CD4-positive, alpha-beta T cell treated with Interleukin-15 for 1 hour (primary cell): ENCODE results near the gene DUSP22.

Experiments
- DNase-seq: peaks from one replicate; pipeline ENCODE4 v3.0.0-alpha.2; 2020

Gene DUSP22

DNA sequence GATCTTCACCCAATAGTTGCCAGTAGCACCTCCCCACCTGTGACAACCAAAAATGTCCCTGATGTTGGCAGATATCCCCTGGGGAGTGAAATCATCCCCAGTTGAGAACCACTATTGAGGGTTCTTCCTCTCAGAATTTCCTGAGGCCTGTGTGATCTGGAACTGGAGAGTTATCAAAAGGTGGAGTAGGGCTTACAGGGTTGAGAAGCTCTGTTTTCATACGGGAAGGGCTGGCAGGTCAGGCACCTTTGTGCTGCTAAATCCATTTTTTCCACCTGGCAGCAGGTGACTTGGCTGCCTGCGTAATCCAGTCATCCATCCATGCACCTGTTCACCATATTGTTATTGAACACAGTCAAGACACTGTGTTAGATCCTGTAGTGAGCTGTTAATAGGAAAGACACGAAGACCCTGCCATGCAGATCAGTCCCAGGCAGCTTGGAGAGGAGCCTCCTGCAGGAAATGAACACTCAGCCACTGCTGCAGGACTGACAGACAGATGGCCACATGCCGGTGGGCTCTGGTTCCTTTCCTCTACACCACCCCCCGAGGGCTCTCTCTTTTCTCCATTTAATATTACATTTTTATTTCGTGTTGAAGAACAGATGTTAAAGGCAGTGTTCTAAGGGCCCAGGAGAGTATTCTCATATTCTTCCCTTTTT lies 5.4 kb downstream of the DUSP22 start:
- DNase-seq: no peak

DNA sequence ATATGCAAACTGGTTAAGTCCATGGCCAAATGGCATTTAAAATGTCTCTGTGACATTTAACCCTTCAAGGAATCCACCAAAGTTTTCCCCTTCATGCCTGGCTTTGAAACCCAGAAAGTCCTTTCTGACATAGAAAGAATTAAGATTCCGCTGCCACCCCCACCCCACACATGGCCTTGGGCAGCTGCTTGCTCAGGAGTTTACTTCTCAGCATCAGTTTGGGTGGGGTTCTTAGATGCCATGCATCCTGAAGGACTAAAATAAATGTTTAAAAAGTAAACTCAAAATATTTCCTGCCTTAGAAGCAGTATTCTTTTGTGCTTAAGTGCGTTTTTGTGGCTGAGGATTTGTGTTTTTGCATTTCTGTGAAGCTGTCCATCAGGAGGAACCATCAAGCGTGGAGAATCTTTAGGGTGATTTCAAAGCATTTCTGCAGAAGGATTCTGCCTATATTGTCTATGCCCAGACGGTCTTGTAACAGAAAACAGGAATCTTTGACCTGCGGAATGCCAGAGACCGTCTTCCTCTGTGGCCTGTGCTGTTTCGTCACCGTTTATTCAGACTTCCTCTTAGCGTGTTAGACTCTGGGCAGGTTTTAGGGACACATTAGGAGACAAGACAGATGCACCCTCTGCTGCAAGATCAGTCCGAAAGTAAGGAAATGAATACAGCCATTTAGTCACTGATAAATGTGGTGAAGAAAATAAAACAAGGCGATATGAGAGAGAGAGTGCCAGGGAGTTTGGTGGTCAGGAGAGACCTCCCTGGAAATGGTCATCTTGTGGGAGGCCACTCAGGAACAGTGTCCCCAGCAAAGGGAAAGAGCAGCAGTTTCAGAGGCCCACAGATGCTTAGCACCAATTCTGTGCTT lies 6.2 kb downstream of the DUSP22 start:
- peak; percentile 45 for DNase-seq

DNA sequence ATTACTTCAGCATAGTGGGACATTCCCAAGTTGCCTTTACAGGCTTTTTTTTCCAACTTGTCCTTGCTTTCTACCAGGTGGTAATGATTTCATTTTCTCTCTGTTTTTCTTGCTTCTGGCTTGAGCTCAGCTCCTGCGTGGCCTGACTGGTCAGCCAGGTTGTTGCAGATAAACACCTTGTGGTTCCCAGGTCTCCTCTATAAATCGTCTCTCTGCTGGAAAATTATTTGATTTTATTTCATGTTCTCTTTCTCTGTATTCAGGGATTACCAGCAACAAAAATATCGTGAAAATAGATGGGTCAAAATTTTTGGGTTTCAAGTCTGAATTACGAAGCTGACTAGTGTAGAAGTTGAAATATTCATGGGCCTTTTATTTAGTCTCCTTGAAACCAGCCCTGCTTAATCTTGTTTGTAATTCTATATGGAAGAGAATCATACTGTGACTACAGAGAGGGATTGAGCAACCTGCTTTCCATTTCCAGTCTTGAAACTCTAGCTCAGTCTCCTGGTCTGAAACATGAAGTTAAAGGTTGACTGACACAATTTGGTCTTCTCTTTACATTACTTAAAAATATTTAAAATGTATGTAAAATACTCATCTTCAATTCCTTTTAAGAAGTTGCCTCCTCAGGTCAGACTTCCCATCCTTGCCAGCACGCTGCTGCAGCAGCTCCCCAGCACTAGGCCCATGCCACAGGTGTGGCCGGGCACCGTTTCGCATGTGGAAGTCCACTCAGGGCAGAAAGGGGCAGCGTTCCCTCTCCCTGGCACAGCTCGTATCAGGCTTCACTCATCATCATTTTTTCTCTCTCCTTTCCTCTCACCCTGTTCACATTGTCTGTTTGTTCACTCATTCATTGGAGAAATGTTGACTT lies 7.1 kb downstream of the DUSP22 start:
- DNase-seq: no peak

DNA sequence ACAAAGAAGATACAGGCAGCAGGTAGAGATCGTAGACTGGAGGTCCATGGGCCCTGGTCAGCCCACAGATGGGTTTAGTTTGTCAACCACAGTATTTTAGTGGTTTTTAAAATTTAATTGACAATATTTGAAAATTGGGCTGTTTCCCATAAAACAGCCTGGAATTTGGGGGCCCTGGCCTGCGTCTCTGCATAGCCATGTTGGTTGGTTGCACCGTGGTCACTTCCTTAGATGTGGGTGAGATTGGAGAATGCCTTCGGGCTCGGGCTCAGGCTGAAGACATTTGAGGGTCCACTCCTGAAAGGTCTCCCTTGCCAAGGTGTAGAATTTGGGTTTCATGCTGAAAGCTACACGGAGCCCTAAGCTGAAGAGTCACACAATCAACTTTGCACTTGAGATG lies 7.7 kb downstream of the DUSP22 start:
- no peak for DNase-seq

DNA sequence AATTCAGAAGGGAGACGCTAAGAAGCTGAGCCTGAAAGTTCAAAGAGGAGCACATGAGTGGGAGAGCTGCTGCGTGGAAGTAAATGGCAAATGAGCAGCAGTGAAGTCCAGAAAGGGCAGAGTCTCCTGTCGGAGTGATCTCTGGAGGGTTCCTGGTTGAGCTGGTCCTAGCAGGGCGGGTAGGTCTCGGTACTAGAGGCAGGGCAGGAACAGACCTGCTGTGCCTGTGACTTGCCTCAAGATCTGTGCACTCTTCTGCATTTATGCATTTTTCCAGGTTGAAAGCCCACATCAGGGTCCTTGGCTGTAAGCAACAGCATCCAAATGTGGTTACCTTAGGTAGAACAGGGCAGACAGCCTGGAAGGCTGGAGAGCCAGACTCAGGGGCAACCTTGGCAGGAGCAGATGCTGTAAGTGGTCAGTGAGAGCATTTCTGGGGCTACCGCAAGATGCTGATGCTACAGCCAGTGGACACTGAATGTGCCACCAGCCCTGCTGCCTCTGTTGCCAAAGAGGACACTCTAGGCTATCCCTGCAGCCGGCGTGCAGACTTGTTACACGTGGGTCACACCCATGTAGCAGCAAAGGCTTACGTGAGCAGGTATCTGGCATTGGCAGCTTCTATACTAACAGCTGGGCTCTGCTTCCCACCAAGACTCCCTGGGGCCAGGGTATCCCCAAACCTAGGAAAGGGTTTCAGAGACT lies 8.4 kb downstream of the DUSP22 start:
- no peak for DNase-seq

DNA sequence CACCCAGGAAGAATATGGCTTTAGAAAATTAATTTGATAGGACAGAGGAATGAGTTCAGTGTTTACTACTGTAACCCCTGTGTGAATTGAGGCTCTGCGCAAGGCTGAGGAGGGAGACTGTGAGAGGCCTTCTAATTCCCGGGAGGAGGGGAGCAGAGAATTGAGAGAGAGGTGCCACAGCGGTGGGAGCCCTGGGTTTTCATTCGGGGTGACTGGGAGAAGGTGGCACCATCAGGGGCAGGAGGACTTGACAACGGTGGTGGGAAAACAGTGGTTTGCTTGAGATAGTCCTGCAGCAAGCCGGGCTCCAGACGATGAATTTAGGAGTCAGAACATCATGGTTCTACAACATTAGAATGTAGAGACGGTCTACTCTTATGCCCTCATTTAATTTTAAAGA lies 9.2 kb downstream of the DUSP22 start:
- no peak for DNase-seq

DNA sequence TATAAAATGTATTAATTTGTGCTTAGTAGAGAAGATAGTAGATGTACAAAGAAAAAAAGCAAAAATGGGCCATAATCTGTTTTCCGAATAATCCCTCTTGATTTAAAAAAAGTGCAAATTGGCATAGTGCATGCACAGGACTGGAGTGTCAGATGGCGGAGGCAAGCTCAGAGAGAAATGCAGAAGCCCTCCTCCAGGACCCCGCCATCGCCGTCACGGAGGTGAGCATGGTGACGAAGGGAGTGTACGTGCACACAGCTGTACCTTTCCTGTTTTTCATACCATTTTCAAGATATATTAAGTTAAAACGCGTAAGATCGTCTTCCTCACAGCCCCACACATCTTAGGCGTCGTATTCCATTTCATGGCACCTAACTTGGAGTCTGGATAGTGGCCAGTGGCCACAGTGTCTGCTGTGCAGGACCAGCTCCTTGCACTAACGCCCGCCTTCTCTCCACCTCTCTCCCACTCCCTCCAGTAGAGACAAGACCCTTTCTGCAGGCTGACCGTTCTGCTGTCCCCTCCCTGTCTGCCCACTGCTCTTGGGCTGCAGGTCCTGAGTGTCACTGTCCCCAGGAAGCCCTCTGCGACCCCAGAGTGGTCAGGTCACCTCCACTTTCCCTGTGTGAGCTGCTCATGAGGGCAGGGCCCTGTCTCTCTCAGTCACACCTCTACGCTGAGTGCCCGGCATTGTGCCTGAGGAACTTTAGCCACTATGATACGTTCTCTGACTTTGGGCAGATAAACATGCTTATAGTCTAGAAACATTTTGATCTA lies 9.8 kb downstream of the DUSP22 start:
- DNase-seq: no peak

DNA sequence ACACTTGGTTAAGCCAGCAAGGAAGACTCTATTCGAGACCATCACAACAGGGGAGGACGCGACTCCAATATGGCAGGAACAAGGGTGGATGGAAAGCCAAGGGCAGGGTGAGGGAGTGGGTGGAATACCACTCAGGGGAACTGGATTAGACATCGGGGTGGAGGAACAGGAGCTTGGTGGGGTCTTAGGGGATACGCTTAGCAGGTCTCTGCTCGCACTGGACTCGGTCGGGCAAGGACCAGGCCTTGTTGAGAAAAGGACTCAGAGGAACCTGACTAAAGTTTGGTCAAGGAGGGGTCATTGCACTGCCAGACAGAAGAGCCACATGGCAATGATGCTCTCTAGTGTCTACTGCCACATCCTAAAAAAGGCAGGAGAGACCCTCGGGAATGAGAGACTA lies 10.5 kb downstream of the DUSP22 start:
- no peak for DNase-seq

GRCh38 chr6:303263-303662 lies 11.0 kb downstream of the DUSP22 start:
- DNase-seq: no peak

DNA sequence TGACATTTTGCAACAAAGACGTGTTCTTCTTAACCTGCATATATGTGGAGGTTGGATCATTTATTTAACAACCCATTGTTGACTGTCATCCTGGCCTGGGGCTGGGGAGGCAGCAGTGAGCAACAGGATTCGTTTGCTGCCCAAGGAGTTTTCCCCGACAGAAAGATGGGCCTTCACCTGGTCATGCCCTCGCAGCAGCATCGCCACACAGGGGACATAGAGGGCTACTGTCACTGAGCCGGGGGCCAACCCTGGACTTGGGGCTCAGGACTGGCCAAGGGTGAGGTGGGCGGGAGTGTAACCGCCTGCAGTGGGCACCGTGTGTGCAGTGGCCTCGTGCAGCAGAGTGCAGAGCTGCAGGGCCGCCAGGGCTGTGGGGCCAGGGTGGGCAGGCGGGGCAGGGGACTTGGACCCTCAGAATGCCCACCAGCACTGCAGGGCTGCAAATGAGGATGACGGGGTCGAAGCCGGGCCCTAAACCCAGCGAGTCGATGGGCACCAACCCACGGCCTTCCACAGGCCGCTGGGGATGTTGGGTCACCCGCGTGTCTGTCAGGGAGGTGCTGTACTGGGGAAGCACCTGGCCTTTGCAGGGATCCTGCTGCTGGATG lies 11.8 kb downstream of the DUSP22 start:
- no peak for DNase-seq

- DNase-seq: no peak
These were observed 12.6 kb downstream of the DUSP22 start for GRCh38 chr6:304833-305370.

GRCh38 chr6:305371-306206 lies 13.3 kb downstream of the DUSP22 start:
- DNase-seq: no peak

GRCh38 chr6:306641-307061 lies 14.4 kb downstream of the DUSP22 start:
- no peak for DNase-seq

GRCh38 chr6:307065-307814 lies 15.0 kb downstream of the DUSP22 start:
- no peak for DNase-seq

DNA sequence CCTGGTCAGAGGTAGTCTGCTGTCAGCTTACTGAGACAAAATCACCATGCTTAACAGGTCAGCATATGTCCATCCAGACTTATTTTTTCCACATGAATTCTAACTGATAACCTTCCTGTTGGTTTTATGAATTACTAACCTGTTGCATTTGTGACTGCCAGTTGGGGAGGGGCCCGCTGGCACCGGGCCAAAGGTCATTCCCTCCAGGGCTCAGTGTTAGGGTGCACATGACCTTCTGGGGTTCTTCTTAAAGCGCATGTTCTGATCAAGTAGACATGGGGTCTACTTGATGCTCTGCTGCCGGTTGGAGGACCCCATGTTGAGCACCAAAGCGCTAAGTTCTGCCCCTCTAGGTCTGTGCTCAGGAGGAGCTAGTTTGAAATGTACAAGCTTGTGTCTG lies 15.6 kb downstream of the DUSP22 start:
- no peak for DNase-seq

GRCh38 chr6:308307-308706 lies 16.0 kb downstream of the DUSP22 start:
- DNase-seq: no peak

GRCh38 chr6:308768-309167 lies 16.5 kb downstream of the DUSP22 start:
- DNase-seq: no peak

GRCh38 chr6:309947-310346 lies 17.7 kb downstream of the DUSP22 start:
- no peak for DNase-seq

- no peak for DNase-seq
These were observed 18.4 kb downstream of the DUSP22 start for GRCh38 chr6:310671-311070.
